CD4-positive, alpha-beta T cell treated with Interleukin-4 for 1 hour (primary cell): Measurements from ENCODE around the gene QRFP.
A peak's percentile ranks its signal among the peaks of the same experiment; 100 is the strongest.

ENCODE experiments used
- DNase-seq, 2 donors: peaks; one replicate each; pipeline ENCODE4 v3.0.0-alpha.2; 2020 to 2022

The QRFP gene

GRCh38 chr9:130896233-130897014 lies at the start of gene QRFP:
QRFP (minus strand) TSS chr9:130896812; CDS start chr9:130893838, 2,974 bp downstream.
- DNase-seq = no peak

GRCh38 chr9:130945173-130945572 lies 48.6 kb upstream of the QRFP start:
- no peak for DNase-seq

- DNase-seq = no peak
These were observed 48.0 kb upstream of the QRFP start for GRCh38 chr9:130944510-130945058.

- DNase-seq = no peak
These were observed 47.2 kb upstream of the QRFP start for GRCh38 chr9:130943777-130944176.

DNA sequence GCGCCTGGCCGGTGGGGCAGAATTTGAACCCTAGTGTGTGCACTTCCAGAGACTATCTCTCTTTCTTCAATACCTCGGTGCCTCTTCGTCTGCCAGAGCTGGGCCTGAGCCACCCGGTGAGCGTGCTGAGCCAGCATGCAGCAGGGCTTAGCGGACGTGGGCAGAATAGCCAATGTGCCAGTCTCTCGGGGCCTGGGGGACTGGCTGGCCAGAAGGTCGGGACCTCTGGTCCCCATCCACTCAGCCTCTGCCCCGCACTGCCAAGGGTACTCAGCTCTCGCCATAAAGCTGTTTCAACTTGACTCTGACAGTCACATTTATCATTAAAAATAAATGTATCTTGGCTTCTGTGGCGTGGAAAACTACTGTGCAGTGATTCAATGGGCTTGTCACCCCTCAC lies 46.6 kb upstream of the QRFP start:
- DNase-seq = no peak

DNA sequence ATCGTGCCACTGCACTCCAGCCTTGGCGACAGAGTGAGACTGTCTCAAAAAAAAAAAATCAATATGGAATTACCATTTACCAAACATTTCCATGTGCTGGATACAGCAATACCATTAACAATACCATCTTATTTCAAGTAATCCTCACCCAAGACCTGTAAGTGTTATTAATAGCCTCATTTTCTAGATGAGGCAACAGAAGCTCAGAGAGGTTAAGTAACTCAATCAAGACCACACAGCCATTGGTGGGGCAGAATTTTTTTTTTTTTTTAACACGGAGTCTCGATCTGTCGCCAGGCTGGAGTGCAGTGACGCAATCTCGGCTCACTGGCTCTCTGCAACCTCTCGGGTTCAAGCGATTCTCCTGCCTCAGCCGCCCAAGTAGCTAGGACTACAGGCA lies 46.1 kb upstream of the QRFP start:
- DNase-seq = no peak

DNA sequence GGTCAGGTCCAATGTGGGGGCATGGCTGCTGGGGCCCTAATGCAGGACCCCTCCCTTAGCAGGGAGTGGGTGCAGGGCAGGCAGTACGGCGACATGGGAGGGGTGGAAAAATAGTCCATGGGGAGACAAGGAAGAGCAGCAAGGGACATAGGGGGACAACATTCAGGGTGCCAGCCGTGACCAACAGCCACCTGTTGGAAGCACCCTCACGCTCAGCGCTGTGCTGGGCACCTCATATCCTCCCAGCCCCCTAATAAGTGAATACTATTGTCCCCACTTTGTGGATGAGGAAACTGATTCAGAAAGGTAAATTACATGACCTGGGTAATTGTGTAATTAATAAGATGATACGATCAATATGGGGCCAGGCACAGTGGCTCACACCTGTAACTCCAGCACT lies 45.5 kb upstream of the QRFP start:
- no peak for DNase-seq

- peak; percentile 60 to 62 for DNase-seq
These were observed 44.3 kb upstream of the QRFP start for GRCh38 chr9:130940693-130941576.

GRCh38 chr9:130940027-130940549 lies 43.5 kb upstream of the QRFP start:
- DNase-seq = no peak

GRCh38 chr9:130939405-130940026 lies 42.9 kb upstream of the QRFP start:
- no peak for DNase-seq

- no peak for DNase-seq
These were observed 42.2 kb upstream of the QRFP start, which contains the start of gene FIBCD1 for GRCh38 chr9:130938652-130939404. FIBCD1 (minus strand) TSS chr9:130939247; CDS start chr9:130938607, 640 bp downstream.

GRCh38 chr9:130938184-130938651 lies 41.6 kb upstream of the QRFP start:
- DNase-seq = no peak

DNA sequence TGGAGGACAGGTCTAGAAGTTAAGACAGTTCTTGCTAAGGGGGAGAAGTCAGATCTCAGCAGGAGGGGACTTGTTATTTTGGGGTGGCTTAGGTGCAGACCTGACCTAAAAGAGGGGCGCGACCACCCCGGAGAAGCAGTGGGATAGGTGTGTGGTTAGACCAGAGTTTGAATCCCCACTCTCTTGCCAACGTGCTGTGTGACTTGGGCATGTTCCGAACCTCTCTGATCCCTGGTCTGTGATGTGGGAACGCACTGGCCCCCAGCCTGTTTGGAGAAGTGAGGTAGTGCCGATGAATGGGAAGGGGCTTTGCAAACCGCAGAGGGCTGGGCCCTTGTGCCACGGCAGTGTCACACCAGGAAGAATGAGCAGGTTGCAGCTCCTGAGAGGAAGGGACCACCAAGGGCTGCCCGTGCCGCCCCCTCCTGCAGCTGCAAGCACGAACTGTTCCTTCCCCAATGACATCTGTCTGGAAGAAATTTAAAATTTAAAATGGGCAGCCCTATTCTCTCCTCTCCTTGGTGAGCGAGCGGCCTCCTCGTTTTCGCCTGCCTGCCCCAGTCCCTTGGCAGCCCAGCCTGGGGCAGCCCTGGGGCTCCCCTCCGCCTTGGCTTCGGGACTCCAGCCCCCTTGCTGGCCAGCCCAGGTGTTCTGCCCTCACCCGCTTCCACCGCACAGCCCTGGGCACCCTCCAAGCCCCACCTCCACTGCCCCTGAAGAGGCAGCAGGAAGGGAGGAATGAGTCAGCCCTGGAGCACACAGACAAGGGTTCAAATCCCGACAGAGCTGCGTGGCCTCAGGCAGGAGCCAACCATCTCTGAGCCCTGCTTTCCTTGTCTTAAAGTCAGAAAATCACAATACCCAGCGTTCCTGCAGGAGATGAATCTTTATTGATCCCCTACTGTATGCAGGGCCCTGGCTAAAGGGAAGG lies 40.8 kb upstream of the QRFP start:
- DNase-seq = no peak

GRCh38 chr9:130936285-130937117 lies 39.9 kb upstream of the QRFP start:
- DNase-seq = no peak

- no peak for DNase-seq
These were observed 39.1 kb upstream of the QRFP start for GRCh38 chr9:130935648-130936271.

DNA sequence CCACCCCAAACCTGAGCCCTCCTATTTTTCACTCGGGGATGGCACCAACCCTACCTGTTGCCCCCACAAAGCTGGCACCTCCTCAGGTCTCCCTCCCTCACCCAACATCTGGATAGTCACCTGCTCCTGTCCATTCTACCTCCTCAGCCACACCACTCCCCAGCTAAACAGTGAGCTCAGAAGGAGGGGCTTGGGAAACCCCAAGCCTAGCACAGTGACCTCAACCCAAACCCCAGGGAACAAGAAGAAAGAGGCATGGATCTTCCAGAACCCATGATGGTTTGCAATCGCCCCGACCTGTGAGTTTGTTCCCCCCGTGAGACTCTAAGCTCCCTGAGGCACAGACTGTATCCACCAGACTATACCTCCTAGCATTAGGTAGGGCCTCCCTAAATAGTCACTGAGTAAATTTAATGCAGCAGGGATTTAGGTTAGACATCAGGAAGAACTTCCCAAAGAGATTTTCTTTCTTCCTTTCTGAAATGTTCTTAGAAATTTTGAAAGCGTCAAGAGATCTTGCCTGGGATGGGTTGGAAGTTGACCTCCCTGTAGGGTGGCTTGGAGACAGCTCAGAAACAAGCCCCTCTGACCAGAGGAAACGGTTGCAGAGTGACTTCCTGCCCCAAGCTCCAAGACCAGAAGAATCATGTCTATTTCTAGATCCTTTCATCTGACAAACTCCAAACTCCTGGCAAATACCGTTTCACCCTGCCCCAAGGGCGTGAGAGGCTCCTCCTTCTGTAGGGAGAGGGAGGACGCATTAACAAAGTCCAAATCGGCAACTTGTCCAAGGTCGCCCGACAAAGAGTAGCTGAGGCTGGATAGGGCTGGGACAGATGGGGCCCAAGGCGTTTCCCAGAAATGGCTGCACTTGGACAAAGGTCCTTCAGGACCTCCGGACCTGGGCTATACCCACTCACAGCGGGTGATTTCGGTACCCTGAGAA lies 38.4 kb upstream of the QRFP start:
- DNase-seq = no peak

DNA sequence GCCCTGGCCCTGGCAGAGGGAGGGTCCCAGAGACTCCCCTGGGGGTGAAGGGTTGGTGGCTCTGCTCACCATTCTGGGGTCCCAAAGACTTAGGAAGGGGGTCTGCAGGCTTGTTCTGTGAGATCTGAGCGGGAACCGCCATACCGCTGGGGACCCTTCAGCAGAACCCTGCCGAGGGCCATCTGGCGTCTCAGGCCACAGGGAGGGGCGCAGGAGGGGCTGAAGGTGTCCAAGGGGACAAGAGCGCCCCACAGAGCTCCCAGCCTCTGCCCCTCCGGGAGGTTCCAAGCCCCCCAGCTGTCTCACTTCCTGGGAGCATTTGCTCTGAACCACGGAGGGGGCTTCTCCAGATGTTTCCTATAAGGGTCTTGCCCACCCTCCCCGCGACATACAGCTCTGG lies 37.6 kb upstream of the QRFP start:
- no peak for DNase-seq
